HG03095 (cell line): Measurements from ENCODE around the gene C5orf63.
"Not testable (repeated sequence)": the region's sequence is repeated elsewhere in the genome, so short reads cannot be mapped to it uniquely, and the experiment has no call there.

Experiments used
- ATAC-seq: cut with Tn5 transposase; IDR thresholded peaks from one replicate; pipeline ENCODE4 v1.9.1; 2021; ENCODE audit warnings: moderate library complexity; ENCODE audit not compliant: unreplicated experiment

C5orf63 gene

DNA sequence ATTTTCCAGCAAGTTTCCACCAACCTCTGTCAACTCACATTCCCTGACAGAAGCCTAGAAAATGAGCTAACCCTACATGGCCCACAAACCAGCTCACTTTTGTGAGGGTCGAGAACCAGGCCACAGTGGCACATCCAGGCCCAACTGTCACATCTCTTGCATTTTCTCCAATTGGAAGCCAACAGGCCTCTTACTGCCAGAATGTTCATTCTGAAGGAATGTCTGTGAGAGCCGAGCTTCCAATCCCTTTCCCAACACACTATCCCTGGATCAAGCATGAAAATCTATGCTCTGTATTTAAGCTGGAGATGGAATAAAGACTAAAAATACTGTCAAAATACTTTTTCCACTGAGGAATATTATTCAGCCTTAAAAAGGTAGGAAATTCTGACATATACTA lies 62.9 kb downstream of the C5orf63 start:
- no peak for ATAC-seq

- no peak for ATAC-seq
Measured at GRCh38 chr5:127009784-127010183, 63.5 kb downstream of the C5orf63 start.

- no peak for ATAC-seq
Measured at GRCh38 chr5:127008300-127008975, 64.9 kb downstream of the C5orf63 start.

DNA sequence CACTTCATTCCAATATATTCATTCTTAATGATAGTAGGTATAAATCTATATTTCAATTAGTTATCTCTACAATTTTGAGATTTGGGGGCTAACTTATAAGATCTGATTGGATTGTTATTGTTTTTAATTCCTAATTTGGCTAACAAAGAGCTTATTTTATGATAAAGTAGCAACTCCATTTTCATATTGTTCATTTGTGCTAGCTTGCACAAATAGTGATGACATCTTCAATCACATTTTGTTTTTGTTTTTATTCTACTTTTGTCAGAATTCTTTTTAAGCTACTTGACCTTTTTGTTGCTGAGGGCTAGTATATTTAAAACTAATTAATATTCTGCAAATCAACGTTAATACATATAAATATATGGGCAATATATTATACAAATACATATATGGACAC lies 65.8 kb downstream of the C5orf63 start:
- no peak for ATAC-seq

DNA sequence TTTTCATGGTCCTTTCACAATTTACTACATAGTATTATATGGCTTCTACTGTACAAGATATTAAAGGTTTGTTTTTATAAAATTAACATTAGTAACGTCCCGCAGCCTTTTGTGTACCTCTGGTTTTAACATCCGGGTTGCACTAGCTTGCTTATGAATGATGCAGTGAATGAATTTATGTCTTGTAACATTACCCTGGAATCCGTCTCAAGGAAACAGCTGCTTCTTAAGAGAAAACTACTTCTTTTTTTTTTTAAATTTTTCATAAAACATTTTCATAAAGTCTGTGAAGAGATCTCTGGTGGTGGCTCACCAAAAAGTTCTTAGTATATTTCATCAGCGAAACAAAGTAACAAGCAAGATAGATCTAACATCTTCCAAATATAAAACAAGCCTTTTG lies 66.6 kb downstream of the C5orf63 start:
- no peak for ATAC-seq

DNA sequence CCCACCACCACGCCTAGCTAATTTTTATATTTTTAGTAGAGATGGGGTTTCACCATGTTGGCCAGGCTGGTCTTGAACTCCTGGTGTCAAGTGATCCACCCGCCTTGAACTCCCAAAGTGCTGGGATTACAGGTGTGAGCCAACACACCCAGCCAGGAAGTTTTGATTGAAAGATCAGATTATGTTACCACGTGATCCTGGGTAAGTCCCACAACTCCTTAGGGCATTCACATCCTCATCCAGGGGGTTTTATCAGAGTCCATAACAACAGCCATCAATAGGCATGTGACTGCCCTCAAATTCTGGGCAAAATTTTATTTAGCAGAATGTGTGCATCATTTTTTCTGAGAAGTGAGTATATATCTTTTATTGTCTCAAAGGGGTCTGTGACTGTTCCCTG lies 68.0 kb downstream of the C5orf63 start:
- ATAC-seq, result not testable (repeated sequence)

GRCh38 chr5:127004721-127005120 lies 68.6 kb downstream of the C5orf63 start:
- ATAC-seq, result no peak

DNA sequence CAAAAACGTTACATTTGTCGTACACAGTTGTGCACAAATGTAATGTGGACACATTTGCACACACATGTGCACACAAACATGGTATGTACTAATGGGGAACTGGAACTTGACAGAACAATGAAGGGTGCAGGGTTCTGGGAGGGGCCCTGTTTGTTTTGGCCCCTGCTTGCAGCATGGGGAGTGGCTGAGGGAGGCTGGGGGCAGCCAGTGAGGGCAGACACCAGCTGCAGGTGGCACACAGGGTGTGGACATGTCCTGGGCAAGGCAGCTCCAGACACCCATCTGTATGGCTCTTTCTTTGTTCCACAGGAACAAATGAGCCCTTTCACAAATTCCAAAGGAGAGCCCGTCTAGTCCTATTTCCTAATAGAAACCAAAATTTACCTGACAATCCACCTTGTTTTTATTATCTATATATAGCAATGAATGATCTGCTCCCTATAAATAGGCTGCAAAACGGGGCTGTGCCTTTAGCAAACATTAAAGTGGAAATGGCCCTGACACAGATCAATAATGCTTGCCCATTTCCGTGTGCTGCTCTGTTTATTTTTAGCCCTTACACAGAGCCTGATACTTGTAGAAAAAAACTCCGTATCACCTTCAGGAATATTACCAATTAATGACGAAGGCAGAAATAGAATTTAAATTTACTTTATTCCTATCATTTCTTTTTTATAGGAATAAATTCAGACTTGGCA lies 69.4 kb downstream of the C5orf63 start:
- no peak for ATAC-seq

DNA sequence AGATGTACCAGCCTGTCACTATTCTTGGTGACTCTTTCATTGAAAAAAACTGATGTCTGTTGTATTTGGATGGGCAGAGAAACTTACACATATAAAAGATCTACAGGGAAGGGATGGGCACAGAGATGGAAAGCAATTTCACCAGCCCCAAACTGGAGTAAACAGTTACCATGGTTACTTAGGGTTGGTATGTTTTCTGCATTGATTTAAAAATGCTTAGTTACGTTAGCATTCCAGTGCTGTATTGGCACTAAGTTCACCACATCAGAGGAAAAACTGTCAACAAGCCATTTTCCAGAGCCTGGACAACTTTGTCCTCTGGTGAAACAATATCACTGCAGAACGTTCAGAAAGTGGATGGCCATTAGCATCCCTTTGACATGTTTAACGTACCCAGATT lies 70.9 kb downstream of the C5orf63 start:
- ATAC-seq, result no peak

- no peak for ATAC-seq
Measured at GRCh38 chr5:127001621-127002296, 71.5 kb downstream of the C5orf63 start.
